Stimulated activated naive CD8-positive, alpha-beta T cell treated with anti-CD3 and anti-CD28 coated beads, Interleukin-15, Interleukin-2, amounts not matched to agents 100 ng/mL and 50 ng/mL, for 24 hours (primary cell): ENCODE measurements around the gene ORMDL3.
"Not testable (repeated sequence)": the region's sequence is repeated elsewhere in the genome, so short reads cannot be mapped to it uniquely, and the experiment has no call there.

Experiments
- H3K27ac Mint-ChIP-seq: one replicate; pipeline ENCODE4 v1.8.0; 2021; ENCODE audit warnings: mild to moderate bottlenecking, mixed read lengths
- H3K27me3 Mint-ChIP-seq: one replicate; pipeline ENCODE4 v1.8.0; 2021; ENCODE audit warnings: mixed read lengths
- H3K36me3 Mint-ChIP-seq: one replicate; pipeline ENCODE4 v1.8.0; 2021; ENCODE audit warnings: low read depth, mixed read lengths
- H3K4me1 Mint-ChIP-seq: one replicate; pipeline ENCODE4 v1.8.0; 2021; ENCODE audit warnings: low read depth, mixed read lengths
- H3K4me3 Mint-ChIP-seq: one replicate; pipeline ENCODE4 v1.8.0; 2021; ENCODE audit warnings: mild to moderate bottlenecking, mixed read lengths
- H3K9me3 Mint-ChIP-seq: one replicate; pipeline ENCODE4 v1.8.0; 2021; ENCODE audit warnings: mixed read lengths

The ORMDL3 gene

DNA sequence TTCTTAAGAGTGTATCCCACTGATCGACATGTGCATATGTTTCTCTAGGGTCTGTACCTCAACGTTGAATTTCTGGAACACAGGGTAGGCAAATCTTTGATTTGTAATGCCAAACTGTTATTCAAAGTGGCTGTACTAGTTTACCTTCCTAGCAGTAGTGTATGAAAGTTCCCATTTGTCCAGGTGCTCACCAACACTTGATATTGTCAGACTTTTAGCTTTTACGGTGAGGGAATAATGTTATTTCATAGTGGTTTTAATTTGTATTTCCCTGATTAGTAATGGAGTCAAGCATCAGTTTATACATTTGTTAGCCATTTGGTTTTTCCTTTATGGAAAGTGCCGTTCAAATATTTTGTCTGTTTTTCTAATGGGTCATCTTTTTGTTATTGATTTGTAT is 29.3 kb downstream of the ORMDL3 start:
- Mint-ChIP-seq H3K9me3 (no peaks in the 10 kb centered on the region), H3K27ac (no peak overlapping the region), H3K4me3 (no peak overlapping the region), H3K27me3 (no peaks in the 10 kb centered on the region), H3K4me1 (peaks cover 13% of the 10 kb centered on the region), H3K36me3 (peaks cover 6% of the 10 kb centered on the region)

GRCh38 chr17:39894681-39895376 is 32.6 kb downstream of the ORMDL3 start:
- no peak overlapping the region for H3K4me3 Mint-ChIP-seq
- peaks cover 6% of the 10 kb centered on the region for H3K36me3 Mint-ChIP-seq
- H3K27ac Mint-ChIP-seq = no peak overlapping the region
- peaks cover 11% of the 10 kb centered on the region for H3K4me1 Mint-ChIP-seq
- no peaks in the 10 kb centered on the region for H3K9me3 Mint-ChIP-seq
- H3K27me3 Mint-ChIP-seq = no peaks in the 10 kb centered on the region

DNA sequence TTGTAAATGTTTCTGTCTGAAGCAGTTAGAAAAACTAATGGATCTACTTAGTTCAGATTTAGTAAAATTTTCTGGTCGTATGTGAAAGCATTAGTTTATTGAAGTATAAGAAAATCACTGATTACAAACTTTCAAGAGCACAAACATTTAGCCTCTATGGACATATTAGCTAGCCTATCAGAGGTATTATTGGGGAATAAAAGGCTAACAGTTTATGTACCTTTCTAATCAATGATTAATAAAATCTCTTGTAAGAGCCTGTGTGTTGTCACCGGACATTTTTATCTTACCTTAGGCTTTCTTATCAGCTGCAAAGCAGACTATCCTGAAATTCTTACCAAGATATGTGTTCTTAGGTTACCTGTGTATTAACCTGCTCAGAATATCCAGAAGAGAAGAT is 38.2 kb downstream of the ORMDL3 start:
- Mint-ChIP-seq H3K27me3 (peaks cover 8% of the 10 kb centered on the region), H3K9me3 (no peaks in the 10 kb centered on the region), H3K36me3 (no peaks in the 10 kb centered on the region), H3K4me1 (no peaks in the 10 kb centered on the region), H3K27ac (no peak overlapping the region), H3K4me3 (no peak overlapping the region)

DNA sequence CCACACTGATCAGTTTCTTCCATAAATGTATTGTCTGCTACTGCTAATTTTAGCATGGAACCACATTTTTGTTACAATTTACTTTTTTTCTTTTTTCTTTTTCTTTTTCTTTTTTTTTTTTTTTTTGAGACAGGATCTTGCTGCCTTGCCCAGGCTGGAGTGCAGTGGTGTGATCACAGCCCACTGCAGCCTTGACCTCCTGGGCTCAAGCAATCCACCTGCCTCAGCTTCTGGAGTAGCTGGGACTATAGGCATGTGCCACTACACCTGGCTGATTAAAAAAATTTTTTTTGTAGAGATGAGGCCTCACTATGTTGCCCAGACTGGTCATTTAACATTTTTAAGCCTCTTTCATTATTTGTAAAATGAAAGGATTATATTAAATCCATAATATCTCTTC is 40.3 kb downstream of the ORMDL3 start:
- Mint-ChIP-seq H3K36me3 (no peaks in the 10 kb centered on the region), H3K4me3 (no peak overlapping the region), H3K27ac (no peak overlapping the region), H3K9me3 (no peaks in the 10 kb centered on the region), H3K27me3 (peaks cover 8% of the 10 kb centered on the region), H3K4me1 (no peaks in the 10 kb centered on the region)

- H3K27me3 Mint-ChIP-seq, H3K9me3 Mint-ChIP-seq, H3K27ac Mint-ChIP-seq: not testable (repeated sequence)
Measured at GRCh38 chr17:39886102-39886501, 41.3 kb downstream of the ORMDL3 start.

GRCh38 chr17:39872751-39873150 is 54.6 kb downstream of the ORMDL3 start:
- H3K27ac Mint-ChIP-seq = no peak overlapping the region
- no peaks in the 10 kb centered on the region for H3K27me3 Mint-ChIP-seq
- peaks cover 25% of the 10 kb centered on the region for H3K4me1 Mint-ChIP-seq
- H3K4me3 Mint-ChIP-seq = no peak overlapping the region
- no peaks in the 10 kb centered on the region for H3K36me3 Mint-ChIP-seq
- H3K9me3 Mint-ChIP-seq = no peaks in the 10 kb centered on the region

More at GRCh38 chr17:39886102-39886501, 41.3 kb downstream of the ORMDL3 start:
- not testable (repeated sequence) for H3K36me3 Mint-ChIP-seq, H3K4me1 Mint-ChIP-seq, H3K4me3 Mint-ChIP-seq

- H3K27ac Mint-ChIP-seq = no peak overlapping the region
- no peaks in the 10 kb centered on the region for H3K27me3 Mint-ChIP-seq
- no peaks in the 10 kb centered on the region for H3K36me3 Mint-ChIP-seq
- H3K4me3 Mint-ChIP-seq = no peak overlapping the region
- H3K9me3 Mint-ChIP-seq = no peaks in the 10 kb centered on the region
- peaks cover 35% of the 10 kb centered on the region for H3K4me1 Mint-ChIP-seq
Measured at GRCh38 chr17:39871801-39872200, 55.6 kb downstream of the ORMDL3 start.
